ENCODE results near the gene GOLGA6L10. TPM values are rescaled to one million over a fixed set of nuclear protein-coding genes. Genes with fewer than 3 reads are reported as not detected.
"Not testable (repeated sequence)": the region's sequence is repeated elsewhere in the genome, so short reads cannot be mapped to it uniquely, and the experiment has no call there.

Gene GOLGA6L10
- total RNA-seq, 4 donors from 2014 or later = 0.39 to 1.2 (median 0.85) TPM

DNA sequence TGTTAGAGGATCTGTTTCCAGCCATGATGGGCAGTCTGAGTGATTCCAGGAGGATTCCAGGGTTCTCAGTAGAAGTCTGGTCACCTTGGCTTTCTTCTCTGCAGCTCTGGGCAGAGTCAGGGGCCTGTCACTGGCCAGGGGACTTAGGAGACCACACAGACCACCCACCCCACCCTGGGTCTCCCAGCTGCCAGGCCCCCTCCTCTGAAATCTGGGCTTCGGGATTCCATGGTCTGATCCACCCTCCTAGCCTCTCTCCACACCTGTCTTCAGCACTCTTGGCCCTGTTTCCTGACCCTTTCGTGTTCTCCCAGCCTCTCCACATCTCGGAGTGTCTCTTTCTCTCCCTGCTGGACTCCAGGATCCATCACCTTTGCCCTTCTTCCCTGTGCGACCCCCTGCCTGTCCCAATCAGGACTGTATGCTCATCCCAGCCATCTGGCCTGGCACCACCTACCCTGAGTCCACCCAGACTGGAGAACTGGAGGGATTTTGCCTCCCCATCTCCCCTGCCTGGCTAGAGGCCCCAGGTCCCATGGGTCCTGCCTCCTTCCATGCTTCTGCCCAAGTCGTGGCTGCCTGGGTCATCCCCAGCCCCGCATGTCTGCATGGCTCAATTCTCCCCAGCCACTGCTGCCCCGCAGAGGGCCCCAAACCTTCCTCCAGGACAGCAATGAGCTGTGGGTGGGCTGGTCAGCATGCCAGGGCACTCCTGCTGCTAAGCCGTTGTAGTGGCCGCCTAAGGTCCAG lies 34.3 kb downstream of the GOLGA6L10 start:
- no peak overlapping the region for H3K4me3 ChIP-seq (ENCODE audit: low read depth, poor library complexity, severe bottlenecking)
- WGBS, 2 donors = 81 to 91% methylated on average over 9 of the region's 9 CpGs
- peak in 1 of 2 donors; percentile 79 for DNase-seq (ENCODE audit: low spot score in 2 of 2)
- intact Hi-C loops (cut with DNase I; ENCODE audit: low total_unique reads) = no loop called here
- TF ChIP-seq CTCF (IDR thresholded peaks at IDR 0.05) (no peak), POLR2A (IDR thresholded peaks at IDR 0.05) (no peak)

GRCh38 chr15:82313951-82314768 lies 35.1 kb downstream of the GOLGA6L10 start:
- H3K4me3 ChIP-seq (ENCODE audit: low read depth, poor library complexity, severe bottlenecking); intact Hi-C loops (cut with DNase I; ENCODE audit: low total_unique reads): not testable (repeated sequence)
- DNase-seq (ENCODE audit: low spot score in 2 of 2) = peak in 1 of 2 donors; percentile 69
- 75 to 87% methylated on average over 15 to 18 of the region's 21 CpGs for WGBS, 2 donors

GRCh38 chr15:82313446-82313845 lies 35.8 kb downstream of the GOLGA6L10 start:
- no peak overlapping the region for H3K4me3 ChIP-seq (ENCODE audit: low read depth, poor library complexity, severe bottlenecking)
- peak in 1 of 2 donors; percentile 73 for DNase-seq (ENCODE audit: low spot score in 2 of 2)
- no peak for TF ChIP-seq POLR2A (IDR thresholded peaks at IDR 0.05)
- TF ChIP-seq CTCF (IDR thresholded peaks at IDR 0.05) = no peak
- 94 to 100% methylated on average over 2 of the region's 2 CpGs for WGBS, 2 donors
- intact Hi-C loops (cut with DNase I; ENCODE audit: low total_unique reads) = no loop called here

DNA sequence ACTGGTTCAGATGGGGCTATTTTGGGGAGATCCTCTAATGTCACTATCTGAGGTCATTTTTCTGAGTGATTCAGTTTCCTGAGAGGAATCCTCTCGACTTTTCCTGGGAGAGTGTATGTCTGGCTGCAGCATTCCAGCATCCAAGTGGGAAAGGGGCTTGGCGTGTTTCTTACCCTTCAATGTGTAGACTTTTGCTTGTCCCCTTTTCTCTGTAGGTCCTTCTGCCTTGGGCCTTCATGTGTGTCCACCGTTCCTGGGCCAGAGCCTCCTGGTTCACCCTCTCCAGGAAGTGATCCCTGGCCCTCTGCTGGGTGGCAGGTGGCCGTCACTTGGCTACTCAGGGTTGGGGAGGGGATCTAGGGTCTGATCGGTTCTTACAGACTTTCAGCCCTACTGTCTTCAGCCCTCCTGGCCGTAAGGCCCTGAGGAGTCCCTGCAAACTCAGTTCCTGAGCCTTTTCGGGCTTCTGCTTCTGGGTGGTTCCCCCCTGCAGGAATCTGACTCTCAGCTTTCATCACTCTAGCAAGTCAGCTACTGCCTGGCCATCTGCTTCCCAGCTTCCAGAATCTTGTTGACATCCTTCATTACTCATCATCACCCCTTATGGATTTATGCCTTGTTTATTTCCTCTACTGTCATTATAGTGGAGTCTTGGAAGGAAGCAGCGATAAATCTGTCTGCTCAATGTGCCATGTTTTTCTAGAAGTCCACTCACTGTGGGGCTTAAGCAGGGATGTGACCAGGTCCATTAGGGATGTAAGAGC lies 36.5 kb downstream of the GOLGA6L10 start:
- no peak for TF ChIP-seq CTCF (IDR thresholded peaks at IDR 0.05)
- no peak for TF ChIP-seq POLR2A (IDR thresholded peaks at IDR 0.05)
- no peak overlapping the region for H3K4me3 ChIP-seq (ENCODE audit: low read depth, poor library complexity, severe bottlenecking)
- WGBS, 2 donors = 57 to 60% methylated on average over 7 to 8 of the region's 8 CpGs
- intact Hi-C loops (cut with DNase I; ENCODE audit: low total_unique reads) = no loop called here
- peak in 1 of 2 donors; percentile 45 for DNase-seq (ENCODE audit: low spot score in 2 of 2)

DNA sequence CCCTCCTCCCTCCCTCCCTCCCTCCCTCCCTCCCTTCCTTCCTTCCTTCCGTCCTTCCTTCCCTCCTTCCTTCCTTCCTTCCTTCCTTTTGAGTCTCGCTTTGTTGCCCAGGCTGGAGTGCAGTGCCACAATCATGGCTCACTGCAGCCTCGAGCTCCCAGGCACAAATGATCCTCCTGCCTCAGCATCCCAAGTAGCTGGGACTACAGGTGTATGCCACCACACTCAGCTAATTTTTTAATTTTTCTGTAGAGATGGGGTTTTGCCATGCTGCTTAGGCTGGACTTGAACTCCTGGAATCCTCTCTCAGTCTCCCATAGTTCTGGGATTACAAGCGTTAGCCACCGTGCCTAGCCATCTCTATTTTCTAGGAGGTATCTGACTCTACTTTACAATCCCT lies 38.0 kb downstream of the GOLGA6L10 start:
- DNase-seq (ENCODE audit: low spot score in 2 of 2) = peak in 1 of 2 donors; percentile 31
- 86 to 89% methylated on average over 5 of the region's 5 CpGs for WGBS, 2 donors
- H3K4me3 ChIP-seq (ENCODE audit: low read depth, poor library complexity, severe bottlenecking); intact Hi-C loops (cut with DNase I; ENCODE audit: low total_unique reads): not testable (repeated sequence)

DNA sequence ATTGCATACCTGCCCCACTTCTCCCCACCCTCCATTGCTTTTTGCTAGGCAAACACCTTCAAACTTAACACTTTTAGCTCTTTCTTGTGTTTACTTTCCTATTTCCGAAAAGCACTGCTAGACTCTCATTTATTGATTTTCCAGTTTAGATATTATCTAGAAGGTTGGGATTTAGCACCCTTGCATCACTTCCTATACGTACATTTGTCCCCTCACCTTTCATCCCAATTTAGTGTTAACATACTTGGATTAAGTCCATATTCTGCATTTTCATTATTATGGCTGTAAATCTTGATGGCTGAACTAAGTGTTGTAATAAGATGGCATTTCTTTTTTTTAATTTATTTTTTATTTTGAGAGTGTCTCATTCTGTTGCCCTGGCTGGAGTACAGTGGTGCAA lies 39.5 kb downstream of the GOLGA6L10 start:
- intact Hi-C loops (cut with DNase I; ENCODE audit: low total_unique reads) = no loop called here
- WGBS, 2 donors = 83 to 84% methylated on average over 2 of the region's 2 CpGs

More for the DNA sequence above, 39.5 kb downstream of the GOLGA6L10 start:
- TF ChIP-seq POLR2A (IDR thresholded peaks at IDR 0.05) = no peak
- no peak for TF ChIP-seq CTCF (IDR thresholded peaks at IDR 0.05)
- DNase-seq (ENCODE audit: low spot score in 2 of 2) = no peak
- no peak overlapping the region for H3K4me3 ChIP-seq (ENCODE audit: low read depth, poor library complexity, severe bottlenecking)
